Measurements from ENCODE around the gene ALK.

The ALK gene

DNA sequence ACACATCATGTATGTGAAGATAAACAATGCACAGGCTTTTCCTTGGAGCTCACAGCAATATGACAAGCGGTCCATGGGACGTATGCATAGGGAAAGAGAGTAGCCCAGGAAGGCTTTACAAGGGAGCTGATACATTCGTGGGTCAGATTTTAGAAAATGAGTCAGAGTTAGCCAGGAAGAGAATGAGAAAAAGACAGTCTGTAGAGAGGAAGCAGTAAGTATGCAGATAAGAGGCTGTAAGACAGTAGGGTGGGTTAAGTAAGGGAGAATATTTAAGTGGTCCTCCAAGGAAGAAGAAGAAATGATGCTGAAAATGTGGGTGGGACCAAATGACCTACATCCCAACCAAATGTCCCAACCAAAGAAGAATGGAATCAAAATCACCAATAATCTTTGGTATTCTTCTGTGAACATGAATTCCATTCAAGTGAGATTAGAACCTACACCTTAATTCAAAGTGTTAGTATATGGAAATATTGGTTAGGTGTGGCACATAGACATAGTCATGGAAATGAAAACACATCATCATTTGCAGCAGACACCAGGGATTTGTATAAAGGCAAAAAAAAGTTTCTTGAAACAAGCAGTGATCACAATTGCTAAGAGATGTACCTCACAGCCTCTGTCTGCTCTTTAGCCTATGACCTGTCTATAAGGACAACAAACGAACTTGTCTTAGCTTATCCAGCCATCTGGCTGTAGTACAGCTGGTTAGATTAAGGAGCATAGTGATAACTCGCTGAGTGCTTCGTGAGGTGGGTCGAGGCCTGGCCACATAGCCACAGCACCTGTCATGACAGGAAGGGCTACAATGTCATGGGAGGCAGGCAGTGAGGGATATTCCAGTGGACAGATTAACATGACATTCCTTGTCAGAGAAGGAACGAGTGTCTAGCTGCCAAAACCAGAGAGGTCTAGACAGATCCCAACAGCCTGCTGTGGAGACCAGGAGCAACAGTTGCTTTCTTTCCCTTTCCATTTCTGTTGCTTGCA is 133.6 kb downstream of the ALK start:
- H3K79me1 ChIP-seq (ENCODE audit: low read depth, low read length) = no peaks in the 10 kb centered on the region
- H2BK12ac ChIP-seq (ENCODE audit: low read length) = no peak overlapping the region
- H3K27ac ChIP-seq (replicated peaks; ENCODE audit: low read length) = no peak overlapping the region
- H3K4ac ChIP-seq (ENCODE audit: low read length) = no peak overlapping the region
- H2BK5ac ChIP-seq (ENCODE audit: low read length) = no peak overlapping the region
- no peak overlapping the region for H2BK120ac ChIP-seq (ENCODE audit: low read depth, low read length)
- H2AFZ ChIP-seq (ENCODE audit: low read length) = no peak overlapping the region
- H3K4me3 ChIP-seq (ENCODE audit: low read length in 2 of 2) = no peak overlapping the region
- H4K8ac ChIP-seq (ENCODE audit: low read depth, low read length) = no peak overlapping the region
- H3K27me3 ChIP-seq (ENCODE audit: control insufficient read depth in 3 of 3, insufficient read depth in 3 of 3, low read depth in 1 of 3, low read length in 3 of 3) = no peaks in the 10 kb centered on the region
- no peaks in the 10 kb centered on the region for H3K9me3 ChIP-seq (replicated peaks in 1 of 2; ENCODE audit: control insufficient read depth in 2 of 2, insufficient read depth in 1 of 2, low read depth in 1 of 2, low read length in 2 of 2)
- DNase-seq (ENCODE audit: low spot score) = no peak
- no peak overlapping the region for H3K23ac ChIP-seq (ENCODE audit: low read depth, low read length, poor library complexity)
- no peak overlapping the region for H2AK5ac ChIP-seq (ENCODE audit: low read depth, low read length)
- H2BK15ac ChIP-seq (ENCODE audit: low read length) = no peak overlapping the region
- no peak overlapping the region for H3K9ac ChIP-seq (ENCODE audit: low read depth, low read length, poor library complexity)
- no peak overlapping the region for H3K14ac ChIP-seq (ENCODE audit: low read length)
- H4K91ac ChIP-seq (ENCODE audit: low read depth, low read length, poor library complexity) = no peak overlapping the region
- H3K18ac ChIP-seq (ENCODE audit: low read length) = no peak overlapping the region
- H3K4me2 ChIP-seq (ENCODE audit: insufficient read depth, low read length, poor library complexity, severe bottlenecking) = no peak overlapping the region
- WGBS, 2 donors (ENCODE audit: extremely low coverage in 2 of 2, insufficient read length in 2 of 2, insufficient replicate concordance in 1 of 2) = no CpG with 5 or more reads among the region's 8 CpGs
- H3K36me3 ChIP-seq (replicated peaks in 1 of 2; ENCODE audit: control insufficient read depth in 2 of 2, insufficient read depth in 2 of 2, low read length in 2 of 2) = no peaks in the 10 kb centered on the region
- H3K4me1 ChIP-seq (ENCODE audit: control insufficient read depth in 2 of 2, insufficient read depth in 1 of 2, low read depth in 1 of 2, low read length in 2 of 2) = peaks cover 1 to 6% of the 10 kb centered on the region in 2 donors

DNA sequence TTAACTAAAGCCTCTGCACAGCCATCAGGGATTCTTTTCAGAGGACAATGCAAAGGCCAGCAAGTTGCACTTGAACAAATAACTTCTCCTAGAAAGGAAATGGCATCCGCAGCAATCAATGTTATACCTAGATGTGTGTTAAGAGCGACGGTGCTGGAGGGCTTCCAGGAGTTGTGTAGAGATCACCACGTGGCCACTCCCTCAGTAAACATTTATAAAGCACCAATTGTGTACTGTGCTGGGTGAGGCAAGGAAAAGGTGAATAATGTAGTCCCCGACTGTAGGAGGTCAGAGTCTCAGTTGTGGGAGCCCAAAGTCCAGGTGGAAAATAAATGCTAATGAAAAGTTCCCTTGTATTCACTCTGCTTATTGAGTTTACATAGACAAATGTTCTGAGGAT is 135.0 kb downstream of the ALK start:
- Histone ChIP-seq H3K4me1 (ENCODE audit: control insufficient read depth in 2 of 2, insufficient read depth in 1 of 2, low read depth in 1 of 2, low read length in 2 of 2) (peaks cover 3 to 10% of the 10 kb centered on the region in 2 donors), H4K8ac (ENCODE audit: low read depth, low read length) (no peak overlapping the region), H3K9ac (ENCODE audit: low read depth, low read length, poor library complexity) (no peak overlapping the region), H3K14ac (ENCODE audit: low read length) (no peak overlapping the region), H2AFZ (ENCODE audit: low read length) (no peak overlapping the region), H3K23ac (ENCODE audit: low read depth, low read length, poor library complexity) (no peak overlapping the region), H3K4me2 (ENCODE audit: insufficient read depth, low read length, poor library complexity, severe bottlenecking) (no peak overlapping the region), H3K27ac (replicated peaks; ENCODE audit: low read length) (no peak overlapping the region), H3K18ac (ENCODE audit: low read length) (no peak overlapping the region), H3K27me3 (ENCODE audit: control insufficient read depth in 3 of 3, insufficient read depth in 3 of 3, low read depth in 1 of 3, low read length in 3 of 3) (no peaks in the 10 kb centered on the region), H3K4me3 (ENCODE audit: low read length in 2 of 2) (no peak overlapping the region), H2BK120ac (ENCODE audit: low read depth, low read length) (no peak overlapping the region), H3K9me3 (replicated peaks in 1 of 2; ENCODE audit: control insufficient read depth in 2 of 2, insufficient read depth in 1 of 2, low read depth in 1 of 2, low read length in 2 of 2) (no peaks in the 10 kb centered on the region), H4K91ac (ENCODE audit: low read depth, low read length, poor library complexity) (no peak overlapping the region), H3K4ac (ENCODE audit: low read length) (no peak overlapping the region), H3K36me3 (replicated peaks in 1 of 2; ENCODE audit: control insufficient read depth in 2 of 2, insufficient read depth in 2 of 2, low read length in 2 of 2) (no peaks in the 10 kb centered on the region), H3K79me1 (ENCODE audit: low read depth, low read length) (no peaks in the 10 kb centered on the region), H2BK15ac (ENCODE audit: low read length) (no peak overlapping the region), H2BK5ac (ENCODE audit: low read length) (no peak overlapping the region), H2AK5ac (ENCODE audit: low read depth, low read length) (no peak overlapping the region), H2BK12ac (ENCODE audit: low read length) (no peak overlapping the region)
- no CpG with 5 or more reads among the region's 5 CpGs for WGBS, 2 donors (ENCODE audit: extremely low coverage in 2 of 2, insufficient read length in 2 of 2, insufficient replicate concordance in 1 of 2)
- no peak for DNase-seq (ENCODE audit: low spot score)

GRCh38 chr2:29783666-29784065 is 137.7 kb downstream of the ALK start:
- Histone ChIP-seq H3K9ac (ENCODE audit: low read depth, low read length, poor library complexity) (no peak overlapping the region), H3K18ac (ENCODE audit: low read length) (no peak overlapping the region), H4K91ac (ENCODE audit: low read depth, low read length, poor library complexity) (no peak overlapping the region), H3K27ac (replicated peaks; ENCODE audit: low read length) (no peak overlapping the region), H2BK12ac (ENCODE audit: low read length) (no peak overlapping the region), H3K23ac (ENCODE audit: low read depth, low read length, poor library complexity) (no peak overlapping the region), H2BK120ac (ENCODE audit: low read depth, low read length) (no peak overlapping the region), H2AFZ (ENCODE audit: low read length) (no peak overlapping the region), H3K4ac (ENCODE audit: low read length) (no peak overlapping the region), H2BK5ac (ENCODE audit: low read length) (no peak overlapping the region), H3K79me1 (ENCODE audit: low read depth, low read length) (no peaks in the 10 kb centered on the region), H3K4me2 (ENCODE audit: insufficient read depth, low read length, poor library complexity, severe bottlenecking) (no peak overlapping the region), H3K14ac (ENCODE audit: low read length) (no peak overlapping the region), H3K4me1 (ENCODE audit: control insufficient read depth in 2 of 2, insufficient read depth in 1 of 2, low read depth in 1 of 2, low read length in 2 of 2) (peaks cover 3 to 10% of the 10 kb centered on the region in 2 donors), H3K9me3 (replicated peaks in 1 of 2; ENCODE audit: control insufficient read depth in 2 of 2, insufficient read depth in 1 of 2, low read depth in 1 of 2, low read length in 2 of 2) (no peaks in the 10 kb centered on the region), H3K36me3 (replicated peaks in 1 of 2; ENCODE audit: control insufficient read depth in 2 of 2, insufficient read depth in 2 of 2, low read length in 2 of 2) (no peaks in the 10 kb centered on the region), H4K8ac (ENCODE audit: low read depth, low read length) (no peak overlapping the region), H3K27me3 (ENCODE audit: control insufficient read depth in 3 of 3, insufficient read depth in 3 of 3, low read depth in 1 of 3, low read length in 3 of 3) (no peaks in the 10 kb centered on the region), H3K4me3 (ENCODE audit: low read length in 2 of 2) (no peak overlapping the region), H2BK15ac (ENCODE audit: low read length) (no peak overlapping the region), H2AK5ac (ENCODE audit: low read depth, low read length) (no peak overlapping the region)
- no CpG with 5 or more reads among the region's 6 CpGs for WGBS, 2 donors (ENCODE audit: extremely low coverage in 2 of 2, insufficient read length in 2 of 2, insufficient replicate concordance in 1 of 2)
- no peak for DNase-seq (ENCODE audit: low spot score)

DNA sequence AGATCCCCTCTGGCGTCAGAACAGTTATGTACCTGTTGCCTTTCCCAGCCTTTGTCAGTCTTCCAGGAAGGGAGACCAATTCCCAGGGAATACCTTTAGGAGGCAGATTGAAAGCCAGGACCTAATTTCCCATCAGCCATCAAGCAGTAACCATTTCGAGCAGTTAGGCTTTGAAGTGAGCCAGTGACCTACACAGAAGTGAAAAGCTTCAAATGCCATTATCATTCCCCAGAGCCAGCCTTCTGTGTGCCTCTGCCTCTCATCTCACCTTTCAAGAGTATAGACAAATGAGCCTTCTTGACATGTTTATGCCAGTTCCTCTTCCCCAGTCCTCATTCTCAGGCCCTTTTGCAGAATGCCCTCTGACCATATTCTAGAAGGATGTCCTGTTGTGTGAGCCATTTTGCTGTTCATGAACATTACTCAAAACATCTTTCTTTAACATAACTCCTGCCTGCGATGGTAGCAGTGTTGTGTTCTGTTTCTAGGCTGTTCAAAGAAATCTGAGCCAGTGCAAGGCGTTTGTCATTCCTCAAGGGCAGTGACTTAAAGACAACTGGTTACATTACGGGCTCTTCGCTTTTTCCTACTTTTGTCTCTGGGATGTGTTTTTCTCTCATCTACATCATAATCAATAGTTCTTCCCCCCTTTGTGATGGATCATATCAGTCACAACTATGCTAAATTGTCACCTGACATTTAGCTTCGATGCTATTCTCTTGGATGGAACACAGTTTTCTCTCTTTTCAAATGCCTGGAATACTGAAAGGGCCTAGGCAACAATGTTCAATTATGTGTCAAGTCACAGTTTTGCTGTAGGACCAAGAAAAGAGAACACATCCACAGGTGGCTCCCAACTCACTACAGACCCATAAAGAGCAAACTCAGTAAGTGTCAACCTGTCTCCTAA is 138.6 kb downstream of the ALK start:
- WGBS, 2 donors (ENCODE audit: extremely low coverage in 2 of 2, insufficient read length in 2 of 2, insufficient replicate concordance in 1 of 2) = no CpG with 5 or more reads among the region's 7 CpGs
- Histone ChIP-seq H2BK120ac (ENCODE audit: low read depth, low read length) (no peak overlapping the region), H3K9ac (ENCODE audit: low read depth, low read length, poor library complexity) (no peak overlapping the region), H2AK5ac (ENCODE audit: low read depth, low read length) (no peak overlapping the region), H3K14ac (ENCODE audit: low read length) (no peak overlapping the region), H3K4ac (ENCODE audit: low read length) (no peak overlapping the region), H3K9me3 (replicated peaks in 1 of 2; ENCODE audit: control insufficient read depth in 2 of 2, insufficient read depth in 1 of 2, low read depth in 1 of 2, low read length in 2 of 2) (no peaks in the 10 kb centered on the region), H3K79me1 (ENCODE audit: low read depth, low read length) (no peaks in the 10 kb centered on the region), H3K27ac (replicated peaks; ENCODE audit: low read length) (no peak overlapping the region), H3K4me3 (ENCODE audit: low read length in 2 of 2) (no peak overlapping the region), H2AFZ (ENCODE audit: low read length) (no peak overlapping the region), H4K91ac (ENCODE audit: low read depth, low read length, poor library complexity) (no peak overlapping the region), H3K23ac (ENCODE audit: low read depth, low read length, poor library complexity) (no peak overlapping the region), H2BK15ac (ENCODE audit: low read length) (no peak overlapping the region), H3K27me3 (ENCODE audit: control insufficient read depth in 3 of 3, insufficient read depth in 3 of 3, low read depth in 1 of 3, low read length in 3 of 3) (no peaks in the 10 kb centered on the region), H4K8ac (ENCODE audit: low read depth, low read length) (no peak overlapping the region), H2BK5ac (ENCODE audit: low read length) (no peak overlapping the region), H3K4me1 (ENCODE audit: control insufficient read depth in 2 of 2, insufficient read depth in 1 of 2, low read depth in 1 of 2, low read length in 2 of 2) (peaks cover 3 to 10% of the 10 kb centered on the region in 2 donors), H3K36me3 (replicated peaks in 1 of 2; ENCODE audit: control insufficient read depth in 2 of 2, insufficient read depth in 2 of 2, low read length in 2 of 2) (no peaks in the 10 kb centered on the region), H3K18ac (ENCODE audit: low read length) (no peak overlapping the region), H3K4me2 (ENCODE audit: insufficient read depth, low read length, poor library complexity, severe bottlenecking) (no peak overlapping the region), H2BK12ac (ENCODE audit: low read length) (no peak overlapping the region)
- no peak for DNase-seq (ENCODE audit: low spot score)

All from neuronal stem cell (in vitro differentiated cells).